ENCODE data around the gene SKA1.

- TF ChIP-seq ZSCAN16 (tag by site-specific recombination; IDR thresholded peaks at IDR 0.05) (no peak), ZNF169 (tag by site-specific recombination; IDR thresholded peaks at IDR 0.05) (no peak), SP2 (tag by site-specific recombination; IDR thresholded peaks at IDR 0.05) (no peak), ZFP41 (tag by site-specific recombination; IDR thresholded peaks at IDR 0.05; ENCODE audit: borderline replicate concordance) (no peak), EGR2 (tag by site-specific recombination; IDR thresholded peaks at IDR 0.05; ENCODE audit: low read depth) (no peak), ZSCAN5A (tag by site-specific recombination; IDR thresholded peaks at IDR 0.05) (no peak)
- TF ChIP-seq, protein P1, sequence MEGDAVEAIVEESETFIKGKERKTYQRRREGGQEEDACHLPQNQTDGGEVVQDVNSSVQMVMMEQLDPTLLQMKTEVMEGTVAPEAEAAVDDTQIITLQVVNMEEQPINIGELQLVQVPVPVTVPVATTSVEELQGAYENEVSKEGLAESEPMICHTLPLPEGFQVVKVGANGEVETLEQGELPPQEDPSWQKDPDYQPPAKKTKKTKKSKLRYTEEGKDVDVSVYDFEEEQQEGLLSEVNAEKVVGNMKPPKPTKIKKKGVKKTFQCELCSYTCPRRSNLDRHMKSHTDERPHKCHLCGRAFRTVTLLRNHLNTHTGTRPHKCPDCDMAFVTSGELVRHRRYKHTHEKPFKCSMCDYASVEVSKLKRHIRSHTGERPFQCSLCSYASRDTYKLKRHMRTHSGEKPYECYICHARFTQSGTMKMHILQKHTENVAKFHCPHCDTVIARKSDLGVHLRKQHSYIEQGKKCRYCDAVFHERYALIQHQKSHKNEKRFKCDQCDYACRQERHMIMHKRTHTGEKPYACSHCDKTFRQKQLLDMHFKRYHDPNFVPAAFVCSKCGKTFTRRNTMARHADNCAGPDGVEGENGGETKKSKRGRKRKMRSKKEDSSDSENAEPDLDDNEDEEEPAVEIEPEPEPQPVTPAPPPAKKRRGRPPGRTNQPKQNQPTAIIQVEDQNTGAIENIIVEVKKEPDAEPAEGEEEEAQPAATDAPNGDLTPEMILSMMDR (tag by site-specific recombination; IDR thresholded peaks at IDR 0.05): no peak
These were observed 44.7 kb upstream of the SKA1 start for GRCh38 chr18:50330176-50330575.

Measured in HEK293 (cell line).